GM19452 (cell line): ENCODE results near the gene DBH.

Source experiments
- ATAC-seq: cut with Tn5 transposase; IDR thresholded peaks from one replicate; pipeline ENCODE4 v1.9.1; 2021; ENCODE audit not compliant: unreplicated experiment

The DBH gene

DNA sequence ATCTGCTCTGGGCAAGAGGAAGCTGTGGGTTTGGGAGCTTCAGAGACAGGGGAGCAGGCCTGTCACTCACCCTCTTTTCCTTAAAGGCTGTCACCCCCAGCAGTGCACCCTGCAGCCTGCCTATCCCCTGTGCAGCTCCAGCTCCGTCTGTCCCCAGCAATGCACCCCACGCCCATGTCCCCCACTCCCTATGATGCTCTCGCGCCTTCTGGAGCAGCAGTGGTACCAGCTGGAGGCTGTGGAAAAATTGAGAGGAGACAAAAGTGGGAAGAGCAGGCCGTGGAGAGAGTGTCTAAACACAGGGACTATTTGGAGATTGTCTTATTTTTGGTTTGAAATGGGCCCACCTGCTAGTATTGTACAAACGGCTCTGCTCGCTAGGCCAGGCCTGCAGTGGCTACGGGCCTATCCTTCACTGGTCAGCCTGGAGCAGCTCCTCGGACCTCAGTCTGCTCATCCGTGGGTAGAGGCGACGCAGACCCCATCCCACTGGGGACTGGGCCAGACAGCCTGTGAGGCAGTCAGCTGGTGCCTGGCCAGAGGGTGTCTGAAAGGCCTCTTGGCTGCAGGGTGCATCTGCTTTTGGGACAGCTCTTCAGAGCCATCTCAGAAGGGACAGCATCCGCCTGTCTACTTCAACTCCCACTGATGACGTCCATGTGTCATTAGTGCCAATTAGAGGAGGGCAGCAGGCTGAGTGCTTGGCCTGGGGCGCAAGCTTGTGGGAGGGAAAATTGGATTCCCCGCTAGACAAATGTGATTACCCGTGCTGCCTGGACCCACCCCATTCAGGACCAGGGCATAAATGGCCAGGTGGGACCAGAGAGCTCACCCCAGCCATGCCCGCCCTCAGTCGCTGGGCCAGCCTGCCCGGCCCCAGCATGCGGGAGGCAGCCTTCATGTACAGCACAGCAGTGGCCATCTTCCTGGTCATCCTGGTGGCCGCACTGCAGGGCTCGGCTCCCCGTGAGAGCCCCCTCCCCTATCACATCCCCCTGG lies at the start of gene DBH:
Gene DBH, plus strand, starts transcription at position 831 of the 999 bp plus-strand sequence. Its CDS starts 9 bp downstream, at position 840.
- ATAC-seq: no peak

DNA sequence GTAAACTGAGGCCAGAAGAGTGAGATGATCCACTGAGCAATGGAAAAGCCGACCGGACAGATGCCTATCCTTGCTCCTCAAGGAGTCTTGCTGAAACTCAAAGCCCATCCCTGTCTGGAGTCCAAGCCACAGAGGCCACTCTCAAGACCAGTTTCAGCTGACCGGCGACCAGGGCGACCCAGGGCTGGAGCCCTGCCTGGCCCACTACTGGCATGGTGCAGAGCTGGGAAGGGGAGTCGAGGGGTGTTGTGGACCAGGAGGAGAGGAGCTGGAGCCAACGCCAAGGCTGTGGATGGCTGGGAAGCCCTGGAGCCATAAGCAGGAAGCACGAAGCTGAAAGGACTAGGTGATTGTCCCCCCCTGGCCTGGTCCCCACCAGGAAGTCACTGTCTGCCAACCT lies 49.1 kb upstream of the DBH start:
- no peak for ATAC-seq

- no peak for ATAC-seq
Observed at GRCh38 chr9:133587466-133587865, 48.7 kb upstream of the DBH start.

DNA sequence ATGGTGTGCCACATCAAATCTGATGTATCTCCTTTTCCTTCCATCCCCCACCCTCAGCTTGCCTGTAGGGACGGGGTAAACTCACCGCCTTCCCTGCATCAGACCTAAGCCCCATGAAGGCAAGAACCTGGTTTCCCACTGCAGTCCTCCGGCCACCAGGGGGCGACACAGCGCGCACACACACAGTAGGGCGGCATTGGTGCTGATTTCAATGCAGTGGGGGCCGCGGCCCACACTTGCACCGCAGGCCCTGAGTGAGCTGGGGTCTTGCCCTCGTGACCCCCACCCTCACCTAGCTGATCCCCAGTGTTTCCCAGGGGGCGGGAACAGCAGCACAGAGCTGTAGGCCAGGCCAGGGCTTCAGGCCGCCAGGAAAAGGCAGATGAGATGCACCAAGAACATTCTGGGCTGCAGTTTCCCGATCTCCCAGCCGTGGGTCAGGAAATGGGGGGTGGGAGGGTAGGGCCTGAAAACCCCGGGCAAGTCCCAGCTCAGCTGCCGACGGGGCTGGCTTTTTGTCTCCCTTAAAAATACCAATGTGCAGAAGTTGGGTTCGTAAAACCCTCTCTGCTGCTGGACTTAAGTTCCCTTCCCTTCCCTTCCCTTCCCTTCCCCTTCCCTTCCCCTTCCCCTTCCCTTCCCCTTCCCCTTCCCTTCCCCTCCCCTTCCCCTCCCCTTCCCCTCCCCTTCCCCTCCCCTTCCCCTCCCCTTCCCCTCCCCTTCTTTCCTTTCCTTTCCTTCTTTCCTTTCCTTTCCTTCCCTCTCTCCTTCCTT lies 46.5 kb upstream of the DBH start:
- ATAC-seq: no peak

GRCh38 chr9:133590231-133590855 lies 45.8 kb upstream of the DBH start:
- no peak for ATAC-seq

DNA sequence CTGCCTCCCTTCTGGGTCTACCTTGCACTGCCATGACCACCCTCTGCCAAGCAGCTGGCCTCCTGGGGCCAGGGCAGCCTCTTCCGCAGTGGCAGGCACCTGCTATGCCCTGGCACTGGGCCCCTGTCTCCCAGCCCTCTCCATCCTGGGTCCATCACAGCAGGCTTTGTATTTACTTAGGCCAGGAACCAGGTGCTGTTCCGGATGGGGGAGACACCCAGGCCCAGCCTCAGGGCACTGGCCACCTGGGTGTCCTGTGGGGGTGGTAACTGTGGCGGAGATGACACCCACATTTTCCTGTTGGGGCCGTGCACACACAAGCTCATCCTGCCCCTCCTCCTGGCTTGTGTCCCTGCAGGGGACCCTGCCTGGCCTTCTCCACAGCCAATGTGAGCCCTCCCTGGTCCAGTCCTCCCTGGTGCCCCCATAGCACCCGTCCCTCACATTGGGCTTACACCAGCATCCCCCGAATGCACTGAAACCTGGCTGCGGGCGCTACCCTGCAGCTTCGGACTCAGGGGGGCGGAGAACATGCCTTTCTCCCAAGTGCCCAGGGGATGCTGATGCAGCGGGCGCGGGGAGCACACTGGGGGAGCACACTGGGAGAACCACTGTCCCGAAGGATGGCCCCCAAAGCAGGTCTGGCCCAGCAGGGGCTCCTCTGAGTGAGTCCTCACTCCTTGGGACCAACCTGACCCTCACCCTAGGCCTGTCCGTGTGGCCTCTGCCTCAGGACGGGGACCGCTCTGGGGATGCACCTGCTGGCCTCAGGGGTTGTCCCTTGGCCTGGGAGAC lies 44.9 kb upstream of the DBH start:
- ATAC-seq: no peak

- no peak for ATAC-seq
Observed at GRCh38 chr9:133591985-133592384, 44.2 kb upstream of the DBH start.

GRCh38 chr9:133592731-133593409 lies 43.3 kb upstream of the DBH start:
- ATAC-seq: no peak

DNA sequence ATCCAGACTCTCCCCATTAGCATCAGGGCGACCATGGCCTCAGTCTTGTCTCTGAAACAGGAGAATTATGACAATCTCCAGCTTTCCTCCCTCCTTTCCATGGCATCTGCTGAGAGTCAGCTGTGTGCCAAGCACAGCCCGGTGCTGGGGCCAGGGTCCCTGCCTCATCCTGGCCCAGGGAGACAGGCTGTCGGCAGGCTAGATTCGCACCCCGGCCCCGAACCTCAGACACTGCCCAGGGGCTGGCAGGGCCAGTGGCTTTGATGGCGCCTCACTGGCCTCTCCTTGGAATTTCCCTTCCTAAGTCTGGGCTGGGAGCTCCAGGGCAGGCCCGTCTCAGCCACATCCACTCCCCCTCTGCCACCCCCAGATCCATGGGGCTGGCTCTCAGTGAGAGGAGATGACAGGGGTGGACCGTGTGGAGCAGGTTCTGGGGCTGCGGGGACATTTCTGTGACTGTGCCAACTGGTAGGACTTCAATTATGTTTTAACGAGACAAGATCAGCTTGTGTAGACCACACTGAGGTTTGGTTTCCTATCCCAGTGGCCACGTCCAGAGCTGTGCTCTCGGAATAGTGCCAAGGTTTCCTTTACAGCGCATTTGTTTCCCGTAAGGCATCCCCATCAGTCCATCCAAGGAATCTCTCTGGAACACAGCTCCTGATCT lies 42.4 kb upstream of the DBH start:
- ATAC-seq: no peak

DNA sequence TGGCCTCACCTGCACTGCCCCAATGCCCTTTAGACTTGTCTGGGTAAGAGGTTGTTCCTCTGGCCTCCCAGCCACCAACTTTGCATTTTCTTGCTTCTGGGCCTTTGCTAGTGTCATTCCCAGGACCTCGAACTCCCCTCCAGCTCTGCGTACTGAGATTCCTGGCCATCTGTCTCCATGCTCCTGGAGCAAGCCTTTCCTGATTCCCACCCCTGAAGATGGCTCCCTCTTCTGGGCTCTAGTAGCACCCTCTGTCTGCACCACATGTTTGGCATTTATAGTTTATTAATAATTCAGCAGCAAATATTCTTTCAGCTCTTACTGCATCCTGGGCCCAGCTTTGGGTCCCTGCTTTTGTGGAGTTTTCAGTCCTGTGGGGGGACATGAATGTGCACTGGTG lies 41.9 kb upstream of the DBH start:
- no peak for ATAC-seq

- no peak for ATAC-seq
Observed at GRCh38 chr9:133595910-133596309, 40.3 kb upstream of the DBH start.

- no peak for ATAC-seq
Observed at GRCh38 chr9:133597316-133597957, 38.7 kb upstream of the DBH start.

DNA sequence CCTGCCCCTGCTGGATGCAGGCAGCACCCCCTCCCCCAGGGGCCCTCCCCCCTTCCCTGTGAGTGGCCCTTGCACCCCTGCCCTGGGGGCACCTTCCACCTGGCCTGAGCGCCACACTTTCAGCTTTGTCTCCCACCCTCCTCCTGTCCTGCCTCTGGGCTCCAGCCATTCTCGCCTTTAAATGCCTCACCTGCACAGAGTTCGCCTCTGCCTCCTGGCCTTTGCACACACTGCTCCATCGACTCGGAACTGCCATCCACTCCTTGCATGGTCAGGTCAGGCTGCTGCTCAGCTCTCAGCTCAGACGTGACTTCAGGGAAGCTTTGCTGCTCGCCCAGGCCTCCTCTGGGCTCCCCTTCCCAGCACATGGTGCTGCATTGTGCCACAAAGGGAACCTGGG lies 37.2 kb upstream of the DBH start:
- no peak for ATAC-seq

GRCh38 chr9:133599470-133600173 lies 36.5 kb upstream of the DBH start:
- ATAC-seq: no peak

DNA sequence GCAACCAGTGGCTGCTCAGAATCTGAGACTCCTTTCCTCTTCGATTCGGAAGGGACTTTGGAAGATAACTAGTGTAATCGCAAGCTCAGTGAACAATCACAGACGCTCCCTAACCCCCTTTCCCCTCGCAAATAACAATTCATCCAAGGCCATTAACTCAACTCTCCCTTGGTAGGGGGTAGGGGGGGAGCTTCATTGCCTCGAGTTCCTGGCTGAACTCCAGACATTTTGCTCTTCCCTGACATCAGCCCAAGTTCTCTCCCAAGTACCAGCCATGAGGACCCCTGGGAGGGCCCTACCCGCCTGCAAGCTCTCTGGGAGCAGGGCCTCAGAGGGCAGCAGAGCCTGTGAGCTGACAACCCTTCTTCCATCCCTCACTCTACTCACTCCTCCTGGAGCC lies 35.4 kb upstream of the DBH start:
- ATAC-seq: no peak

DNA sequence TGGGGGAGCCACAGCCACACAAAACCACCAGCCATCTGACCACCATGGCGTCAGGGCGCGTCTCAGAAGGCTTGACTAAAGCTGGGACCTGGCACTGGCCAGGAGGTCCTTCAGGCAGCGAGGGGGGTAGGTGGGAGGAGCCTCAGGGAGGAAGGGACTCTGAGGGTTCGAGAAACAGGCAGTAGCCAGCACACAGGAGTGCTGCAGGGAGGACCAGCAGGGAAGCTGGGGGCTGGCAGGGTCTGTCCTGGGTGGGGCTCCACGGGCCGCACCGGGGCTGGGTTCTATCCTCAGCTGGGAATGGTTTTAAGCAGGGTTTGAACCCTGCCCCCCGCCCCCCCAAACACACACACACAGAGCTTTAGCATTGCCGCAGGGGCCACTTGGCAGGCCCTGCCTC lies 34.4 kb upstream of the DBH start:
- ATAC-seq: no peak

- no peak for ATAC-seq
Observed at GRCh38 chr9:133602277-133602676, 33.9 kb upstream of the DBH start.

DNA sequence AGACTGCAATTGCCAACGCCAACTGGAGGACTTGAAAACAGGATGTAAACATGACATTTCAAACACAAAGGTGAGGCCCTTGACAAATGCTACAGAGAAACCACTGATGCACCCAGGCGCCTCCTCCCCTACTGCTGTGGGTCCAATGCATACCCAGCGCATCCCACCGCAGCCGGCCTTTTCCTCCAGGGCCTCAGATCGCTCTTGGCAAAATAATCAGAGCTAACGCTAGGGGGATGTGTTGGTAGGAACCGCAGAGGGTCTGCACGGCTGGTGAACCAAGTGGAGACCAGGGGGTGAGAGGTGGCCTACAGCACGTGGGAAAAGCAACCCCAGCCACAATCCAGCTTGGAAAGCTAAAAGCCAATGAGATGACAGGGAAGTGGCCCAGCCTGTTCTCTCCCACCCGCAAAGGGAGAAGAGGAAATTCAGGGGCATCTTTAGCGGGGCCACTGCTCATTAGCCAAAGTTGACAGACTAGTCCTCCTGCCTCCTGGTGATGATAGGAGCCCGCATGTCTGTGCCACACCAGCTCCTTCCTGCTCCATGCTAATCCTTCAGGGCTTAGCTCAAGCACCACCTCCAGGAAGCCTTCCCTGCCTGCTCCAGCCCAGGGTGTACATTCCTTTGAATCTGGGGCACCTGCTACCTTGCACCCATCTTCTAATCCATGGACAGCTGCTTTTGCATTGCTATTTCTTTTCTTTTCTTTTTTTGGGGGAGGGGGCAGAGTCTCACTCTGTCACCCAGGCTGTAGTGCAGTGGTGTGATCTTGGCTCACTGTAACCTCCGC lies 32.8 kb upstream of the DBH start:
- no peak for ATAC-seq
